OCI-LY3 (cell line): ENCODE results near the gene PRR9.

Experiments
- EZH2phosphoT487 ChIP-seq: fragments of 200-600 bp; shearing (Covaris generic); IDR thresholded peaks from 2 replicates; pipeline ENCODE4 v1.6.1; 2018; ENCODE audit warnings: antibody characterized with exemption, mixed run types, low read depth
- TF ChIP-seq, protein P1 (sequence below): fragments of 200-600, 300-600 bp; sonication (generic); IDR thresholded peaks from 2 replicates; pipeline ENCODE4 v1.5.1; 2014; ENCODE audit warnings: antibody characterized with exemption, low read length, low read depth

DNA sequence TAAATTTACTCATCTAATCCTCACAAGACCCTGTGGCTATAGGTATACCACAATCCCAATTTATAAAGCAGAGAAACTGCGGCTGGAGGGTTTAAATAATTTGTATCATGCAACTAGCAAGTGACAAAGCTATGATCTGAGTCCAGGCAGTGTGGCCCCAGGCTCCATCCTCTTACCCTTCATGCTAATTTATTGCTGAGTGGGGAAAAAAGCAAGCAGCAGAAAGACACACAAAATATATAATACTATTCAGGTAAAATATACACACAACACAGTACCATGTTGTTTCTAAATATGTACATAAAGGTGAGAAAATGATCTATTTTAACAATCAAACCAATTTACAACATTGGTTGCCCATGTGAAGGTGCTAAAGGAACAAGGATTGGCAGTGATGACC, 24.8 kb downstream of the PRR9 start:
- TF ChIP-seq, protein P1, sequence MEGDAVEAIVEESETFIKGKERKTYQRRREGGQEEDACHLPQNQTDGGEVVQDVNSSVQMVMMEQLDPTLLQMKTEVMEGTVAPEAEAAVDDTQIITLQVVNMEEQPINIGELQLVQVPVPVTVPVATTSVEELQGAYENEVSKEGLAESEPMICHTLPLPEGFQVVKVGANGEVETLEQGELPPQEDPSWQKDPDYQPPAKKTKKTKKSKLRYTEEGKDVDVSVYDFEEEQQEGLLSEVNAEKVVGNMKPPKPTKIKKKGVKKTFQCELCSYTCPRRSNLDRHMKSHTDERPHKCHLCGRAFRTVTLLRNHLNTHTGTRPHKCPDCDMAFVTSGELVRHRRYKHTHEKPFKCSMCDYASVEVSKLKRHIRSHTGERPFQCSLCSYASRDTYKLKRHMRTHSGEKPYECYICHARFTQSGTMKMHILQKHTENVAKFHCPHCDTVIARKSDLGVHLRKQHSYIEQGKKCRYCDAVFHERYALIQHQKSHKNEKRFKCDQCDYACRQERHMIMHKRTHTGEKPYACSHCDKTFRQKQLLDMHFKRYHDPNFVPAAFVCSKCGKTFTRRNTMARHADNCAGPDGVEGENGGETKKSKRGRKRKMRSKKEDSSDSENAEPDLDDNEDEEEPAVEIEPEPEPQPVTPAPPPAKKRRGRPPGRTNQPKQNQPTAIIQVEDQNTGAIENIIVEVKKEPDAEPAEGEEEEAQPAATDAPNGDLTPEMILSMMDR = no peak
- no peak for TF ChIP-seq EZH2phosphoT487
